Measurements from ENCODE around the gene IFI30.

Gene IFI30

GRCh38 chr19:18173572-18174288 lies at the start of gene IFI30:
TSS of gene IFI30 (plus strand) at chr19:18173813. CDS start at chr19:18173842, 29 bp downstream.
- in situ Hi-C loops (cut with HindIII; ENCODE audit: low sequenced_read_pairs), result no loop called here

- in situ Hi-C loops (cut with HindIII; ENCODE audit: low sequenced_read_pairs), result loop anchor here (5.0 kb wide), 1 partner anchor 38 kb away; no protein-coding TSS in a partner anchor
Observed at GRCh38 chr19:18123819-18124218, 49.8 kb upstream of the IFI30 start.

GRCh38 chr19:18126097-18126496 lies 47.5 kb upstream of the IFI30 start:
- in situ Hi-C loops (cut with HindIII; ENCODE audit: low sequenced_read_pairs), result no loop called here

GRCh38 chr19:18128044-18128443 lies 45.6 kb upstream of the IFI30 start:
- in situ Hi-C loops (cut with HindIII; ENCODE audit: low sequenced_read_pairs), result no loop called here

- in situ Hi-C loops (cut with HindIII; ENCODE audit: low sequenced_read_pairs), result no loop called here
Observed at GRCh38 chr19:18128805-18129204, 44.8 kb upstream of the IFI30 start.

- in situ Hi-C loops (cut with HindIII; ENCODE audit: low sequenced_read_pairs), result no loop called here
Observed at GRCh38 chr19:18130523-18131242, 42.9 kb upstream of the IFI30 start.

GRCh38 chr19:18131841-18132596 lies 41.6 kb upstream of the IFI30 start:
- in situ Hi-C loops (cut with HindIII; ENCODE audit: low sequenced_read_pairs), result no loop called here

- in situ Hi-C loops (cut with HindIII; ENCODE audit: low sequenced_read_pairs), result no loop called here
Observed at GRCh38 chr19:18135712-18136584, 37.7 kb upstream of the IFI30 start.

GRCh38 chr19:18137242-18137641 lies 36.4 kb upstream of the IFI30 start:
- in situ Hi-C loops (cut with HindIII; ENCODE audit: low sequenced_read_pairs), result no loop called here

- in situ Hi-C loops (cut with HindIII; ENCODE audit: low sequenced_read_pairs), result no loop called here
Observed at GRCh38 chr19:18137657-18138339, 35.8 kb upstream of the IFI30 start.

GRCh38 chr19:18140473-18140872 lies 33.1 kb upstream of the IFI30 start:
- in situ Hi-C loops (cut with HindIII; ENCODE audit: low sequenced_read_pairs), result no loop called here

- in situ Hi-C loops (cut with HindIII; ENCODE audit: low sequenced_read_pairs), result no loop called here
Observed at GRCh38 chr19:18141031-18141430, 32.6 kb upstream of the IFI30 start.

GRCh38 chr19:18143902-18144301 lies 29.7 kb upstream of the IFI30 start:
- in situ Hi-C loops (cut with HindIII; ENCODE audit: low sequenced_read_pairs), result no loop called here

- in situ Hi-C loops (cut with HindIII; ENCODE audit: low sequenced_read_pairs), result no loop called here
Observed at GRCh38 chr19:18144361-18144760, 29.3 kb upstream of the IFI30 start.

GRCh38 chr19:18144906-18145305 lies 28.7 kb upstream of the IFI30 start:
- in situ Hi-C loops (cut with HindIII; ENCODE audit: low sequenced_read_pairs), result no loop called here

GRCh38 chr19:18145391-18145999 lies 28.1 kb upstream of the IFI30 start:
- in situ Hi-C loops (cut with HindIII; ENCODE audit: low sequenced_read_pairs), result no loop called here

GRCh38 chr19:18147396-18147795 lies 26.2 kb upstream of the IFI30 start:
- in situ Hi-C loops (cut with HindIII; ENCODE audit: low sequenced_read_pairs), result no loop called here

- in situ Hi-C loops (cut with HindIII; ENCODE audit: low sequenced_read_pairs), result no loop called here
Observed at GRCh38 chr19:18149596-18149975, 24.0 kb upstream of the IFI30 start.

- in situ Hi-C loops (cut with HindIII; ENCODE audit: low sequenced_read_pairs), result no loop called here
Observed at GRCh38 chr19:18150776-18151624, 22.6 kb upstream of the IFI30 start.

Measured in endothelial cell of hepatic sinusoid (primary cell).